ENCODE data around the gene DDX20. TPM values are rescaled to one million over a fixed set of nuclear protein-coding genes. Genes with fewer than 3 reads are reported as not detected.

DDX20 gene
- total RNA-seq, 1 donor from 2014 or later, result 24.7 TPM

DNA sequence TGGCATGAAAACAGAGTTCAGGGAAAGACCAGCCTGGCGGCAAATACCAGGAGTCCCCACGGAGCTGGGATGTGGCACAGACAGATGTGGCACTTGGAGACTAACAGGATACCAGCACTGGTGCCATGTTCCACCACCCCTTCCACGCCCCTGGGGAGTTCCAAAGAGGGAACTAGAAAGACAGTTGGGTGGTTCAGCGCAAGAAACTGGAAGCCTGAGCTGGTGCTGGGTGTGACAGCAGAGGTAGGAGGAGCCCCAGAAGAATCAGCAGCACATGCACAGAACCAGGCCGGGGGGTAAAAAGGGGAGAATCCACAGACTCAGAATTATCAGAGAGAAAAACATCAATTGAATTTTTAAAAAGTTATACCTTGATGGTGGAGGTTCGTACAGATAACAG, 22.4 kb downstream of the DDX20 start:
- Histone ChIP-seq H3K27me3 (ENCODE audit: control insufficient read depth, insufficient read depth, low read length) (no peaks in the 10 kb centered on the region), H3K4me3 (ENCODE audit: low read depth, low read length) (no peak overlapping the region)

DNA sequence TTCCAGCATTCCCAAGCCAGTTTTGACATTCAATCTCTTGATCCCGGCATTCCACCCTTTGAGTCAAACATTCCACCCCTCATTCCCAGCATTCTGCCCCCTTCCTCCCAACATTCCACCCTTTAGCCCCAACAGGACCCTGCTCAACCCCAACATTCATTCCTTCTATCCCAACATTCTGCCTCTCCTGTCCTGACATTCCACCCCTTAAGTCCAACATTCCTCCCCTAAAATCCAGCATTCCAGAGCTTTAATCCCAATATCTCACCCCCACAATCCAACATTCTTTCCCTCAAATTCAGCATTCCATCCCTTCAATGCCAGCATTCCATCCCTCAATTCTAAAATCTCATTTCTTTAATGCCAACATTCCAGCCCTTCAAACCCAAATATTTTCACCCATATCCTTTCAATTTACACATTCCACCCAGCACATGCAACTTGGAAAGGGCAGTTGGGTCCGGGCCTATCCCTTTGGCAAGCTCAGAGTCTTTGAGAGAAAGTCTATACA, 22.9 kb downstream of the DDX20 start:
- no peak overlapping the region for H3K4me3 ChIP-seq (ENCODE audit: low read depth, low read length)
- no peak for DNase-seq (ENCODE audit: low read depth)
- H3K36me3 ChIP-seq (ENCODE audit: control insufficient read depth, insufficient read depth, low read length), result no peaks in the 10 kb centered on the region
- H3K27me3 ChIP-seq (ENCODE audit: control insufficient read depth, insufficient read depth, low read length), result no peaks in the 10 kb centered on the region
- TF ChIP-seq, protein P1, sequence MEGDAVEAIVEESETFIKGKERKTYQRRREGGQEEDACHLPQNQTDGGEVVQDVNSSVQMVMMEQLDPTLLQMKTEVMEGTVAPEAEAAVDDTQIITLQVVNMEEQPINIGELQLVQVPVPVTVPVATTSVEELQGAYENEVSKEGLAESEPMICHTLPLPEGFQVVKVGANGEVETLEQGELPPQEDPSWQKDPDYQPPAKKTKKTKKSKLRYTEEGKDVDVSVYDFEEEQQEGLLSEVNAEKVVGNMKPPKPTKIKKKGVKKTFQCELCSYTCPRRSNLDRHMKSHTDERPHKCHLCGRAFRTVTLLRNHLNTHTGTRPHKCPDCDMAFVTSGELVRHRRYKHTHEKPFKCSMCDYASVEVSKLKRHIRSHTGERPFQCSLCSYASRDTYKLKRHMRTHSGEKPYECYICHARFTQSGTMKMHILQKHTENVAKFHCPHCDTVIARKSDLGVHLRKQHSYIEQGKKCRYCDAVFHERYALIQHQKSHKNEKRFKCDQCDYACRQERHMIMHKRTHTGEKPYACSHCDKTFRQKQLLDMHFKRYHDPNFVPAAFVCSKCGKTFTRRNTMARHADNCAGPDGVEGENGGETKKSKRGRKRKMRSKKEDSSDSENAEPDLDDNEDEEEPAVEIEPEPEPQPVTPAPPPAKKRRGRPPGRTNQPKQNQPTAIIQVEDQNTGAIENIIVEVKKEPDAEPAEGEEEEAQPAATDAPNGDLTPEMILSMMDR (IDR thresholded peaks at IDR 0.05; ENCODE audit: insufficient read depth, low read length, poor library complexity, severe bottlenecking), result no peak

More for the DNA sequence above, 22.4 kb downstream of the DDX20 start:
- H3K36me3 ChIP-seq (ENCODE audit: control insufficient read depth, insufficient read depth, low read length), result no peaks in the 10 kb centered on the region
- no peak for DNase-seq (ENCODE audit: low read depth)
- TF ChIP-seq, protein P1 (IDR thresholded peaks at IDR 0.05; ENCODE audit: insufficient read depth, low read length, poor library complexity, severe bottlenecking), result no peak

DNA sequence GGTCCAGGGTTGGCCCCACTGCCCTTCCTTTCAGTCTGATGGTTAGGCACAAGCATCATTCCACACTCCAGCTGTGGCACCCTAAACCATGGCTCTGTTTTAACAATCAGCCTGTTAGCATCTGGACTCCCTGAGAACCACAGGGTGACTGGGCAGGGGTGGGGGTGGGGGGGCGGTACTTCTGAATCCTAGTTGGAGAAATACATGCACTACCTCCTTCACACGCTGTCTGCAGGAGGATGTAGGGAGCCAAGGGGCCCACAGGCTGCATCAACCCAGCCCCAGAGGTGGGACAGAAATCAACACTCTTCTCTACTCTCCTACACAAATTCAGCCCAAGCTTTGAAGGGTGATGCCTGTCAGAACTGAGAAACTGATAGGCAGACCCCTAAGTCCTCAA, 23.8 kb downstream of the DDX20 start:
- Histone ChIP-seq H3K4me3 (ENCODE audit: low read depth, low read length) (no peak overlapping the region), H3K27me3 (ENCODE audit: control insufficient read depth, insufficient read depth, low read length) (no peaks in the 10 kb centered on the region), H3K36me3 (ENCODE audit: control insufficient read depth, insufficient read depth, low read length) (no peaks in the 10 kb centered on the region)
- TF ChIP-seq, protein P1 (IDR thresholded peaks at IDR 0.05; ENCODE audit: insufficient read depth, low read length, poor library complexity, severe bottlenecking), result no peak
- no peak for DNase-seq (ENCODE audit: low read depth)

DNA sequence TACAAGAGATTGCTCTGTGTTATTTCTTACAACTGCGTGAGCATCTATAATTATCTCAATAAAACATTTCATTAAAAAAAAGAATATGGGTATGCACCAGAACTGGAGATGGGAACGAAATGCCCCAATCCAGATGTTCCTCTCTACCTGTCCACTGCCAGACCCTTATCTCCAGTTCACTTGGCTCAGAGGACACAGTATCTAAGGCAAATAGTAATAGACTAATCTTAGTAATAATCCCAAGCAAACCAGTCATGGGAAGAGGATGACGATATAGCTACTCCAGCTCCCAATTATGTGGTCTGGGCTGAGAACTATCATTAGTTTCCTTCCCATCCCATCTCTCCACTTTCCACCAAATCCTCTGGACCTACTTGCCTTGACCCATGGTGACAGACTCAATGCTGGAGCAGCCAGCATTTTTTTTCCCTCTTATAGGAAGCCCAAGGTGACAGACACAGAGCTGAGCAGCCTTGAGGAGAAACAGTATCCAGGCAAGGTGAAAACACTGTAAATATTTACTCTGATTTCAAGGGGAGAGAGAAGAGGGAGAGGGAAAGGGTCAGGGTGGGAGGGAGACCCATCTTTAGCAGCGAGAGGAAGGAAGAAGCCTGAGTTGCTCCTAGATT, 28.7 kb downstream of the DDX20 start:
- DNase-seq (ENCODE audit: low read depth), result no peak
- H3K36me3 ChIP-seq (ENCODE audit: control insufficient read depth, insufficient read depth, low read length), result no peaks in the 10 kb centered on the region
- no peak overlapping the region for H3K4me3 ChIP-seq (ENCODE audit: low read depth, low read length)
- H3K27me3 ChIP-seq (ENCODE audit: control insufficient read depth, insufficient read depth, low read length), result peaks cover 6% of the 10 kb centered on the region
- TF ChIP-seq, protein P1 (IDR thresholded peaks at IDR 0.05; ENCODE audit: insufficient read depth, low read length, poor library complexity, severe bottlenecking), result no peak

GRCh38 chr1:111786669-111787207, 31.0 kb downstream of the DDX20 start:
- TF ChIP-seq, protein P1 (IDR thresholded peaks at IDR 0.05; ENCODE audit: insufficient read depth, low read length, poor library complexity, severe bottlenecking), result no peak
- DNase-seq (ENCODE audit: low read depth), result no peak
- H3K36me3 ChIP-seq (ENCODE audit: control insufficient read depth, insufficient read depth, low read length), result no peaks in the 10 kb centered on the region
- peaks cover 6% of the 10 kb centered on the region for H3K27me3 ChIP-seq (ENCODE audit: control insufficient read depth, insufficient read depth, low read length)
- no peak overlapping the region for H3K4me3 ChIP-seq (ENCODE audit: low read depth, low read length)

Measured in kidney epithelial cell (primary cell).